ENCODE data around the gene OR4D2. TPM values are rescaled to one million over a fixed set of nuclear protein-coding genes. Genes with fewer than 3 reads are reported as not detected.

OR4D2 gene
- total and polyA plus RNA-seq, 8 donors = not detected

- DNase-seq = no peak
- no peak for FAIRE-seq
These were observed 27.0 kb downstream of the OR4D2 start for GRCh38 chr17:58193641-58194255.

GRCh38 chr17:58195518-58196123 is 28.8 kb downstream of the OR4D2 start:
- intact Hi-C loops (cut with DNase I) = no loop called here
- no peaks in the 10 kb centered on the region for H3K9me3 ChIP-seq
- FAIRE-seq (no peak), ATAC-seq (no peak), DNase-seq (no peak)
- no peaks in the 10 kb centered on the region for H3K4me1 ChIP-seq
- 65 to 76% methylated on average over 5 of the region's 5 CpGs for WGBS, 2 donors
- TF ChIP-seq CTCF (IDR thresholded peaks at IDR 0.05) = no peak
- no peak overlapping the region for H3K4me3 ChIP-seq
- H3K27me3 ChIP-seq = peaks cover 0 to 4% (median 0%) of the 10 kb centered on the region in 4 donors
- H3K27ac ChIP-seq = no peak overlapping the region
- no peaks in the 10 kb centered on the region for H3K36me3 ChIP-seq

More at GRCh38 chr17:58193641-58194255, 27.0 kb downstream of the OR4D2 start:
- no peak for TF ChIP-seq CTCF (IDR thresholded peaks at IDR 0.05)
- H3K4me1 ChIP-seq = no peaks in the 10 kb centered on the region
- no peak overlapping the region for H3K4me3 ChIP-seq
- peaks cover 0 to 4% (median 0%) of the 10 kb centered on the region in 4 donors for H3K27me3 ChIP-seq
- H3K27ac ChIP-seq = no peak overlapping the region
- no peaks in the 10 kb centered on the region for H3K36me3 ChIP-seq
- intact Hi-C loops (cut with DNase I) = no loop called here
- H3K9me3 ChIP-seq = no peaks in the 10 kb centered on the region
- ATAC-seq = no peak
- WGBS, 2 donors = 63% methylated on average over 11 to 18 of the region's 18 CpGs

GRCh38 chr17:58196610-58197009 is 29.8 kb downstream of the OR4D2 start:
- no peaks in the 10 kb centered on the region for H3K9me3 ChIP-seq
- no peaks in the 10 kb centered on the region for H3K4me1 ChIP-seq
- intact Hi-C loops (cut with DNase I) = no loop called here
- no peak overlapping the region for H3K4me3 ChIP-seq
- no peak for DNase-seq
- no peaks in the 10 kb centered on the region for H3K36me3 ChIP-seq
- FAIRE-seq = no peak
- H3K27ac ChIP-seq = no peak overlapping the region
- WGBS, 2 donors = 63 to 74% methylated on average over 7 of the region's 7 CpGs
- peaks cover 0 to 4% (median 0%) of the 10 kb centered on the region in 4 donors for H3K27me3 ChIP-seq
- TF ChIP-seq CTCF (IDR thresholded peaks at IDR 0.05) = no peak
- no peak for ATAC-seq

- H3K36me3 ChIP-seq = no peaks in the 10 kb centered on the region
- DNase-seq (peak in 5 of 6 donors; percentile 20 to 71 (median 57)), ATAC-seq (peak; percentile 75 to 93 (median 84)), FAIRE-seq (no peak)
- no peaks in the 10 kb centered on the region for H3K4me1 ChIP-seq
- H3K9me3 ChIP-seq = no peaks in the 10 kb centered on the region
- WGBS, 2 donors = 29 to 40% methylated on average over 14 of the region's 14 CpGs
- TF ChIP-seq CTCF (IDR thresholded peaks at IDR 0.05) = peak; percentile 26 to 40 (median 32)
- H3K27me3 ChIP-seq = peaks cover 0 to 4% (median 0%) of the 10 kb centered on the region in 4 donors
- H3K4me3 ChIP-seq = no peak overlapping the region
- intact Hi-C loops (cut with DNase I) = no loop called here
- no peak overlapping the region for H3K27ac ChIP-seq
These were observed 33.3 kb downstream of the OR4D2 start for GRCh38 chr17:58200024-58200633.
